HepG2 (cell line): Measurements from ENCODE around the gene ZNF524. TPM values are rescaled to one million over a fixed set of nuclear protein-coding genes. Genes with fewer than 3 reads are reported as not detected.

Experiments used
- BCL6 ChIP-seq: IDR thresholded peaks from 2 replicates; pipeline ENCODE4 v1.6.1; 2016; ENCODE audit warnings: missing genetic modification reagents, missing compliant biosample characterization
- BHLHE40 ChIP-seq: IDR thresholded peaks from 2 replicates; pipeline ENCODE4 v1.6.1; 2011; ENCODE audit warnings: low read length, improper control_type of control experiment
- CHCHD3 ChIP-seq: sonication (generic); formaldehyde crosslinking; IDR thresholded peaks from 2 replicates; pipeline ENCODE4 v1.8.0; 2022; ENCODE audit warnings: mild to moderate bottlenecking, missing genetic modification reagents, moderate library complexity
- FOXA1 ChIP-seq, 2 experiments: fragments of 450-650 bp in 1 of 2; sonication (generic) in 1 of 2; formaldehyde crosslinking in 1 of 2; IDR thresholded peaks; 2 replicates each; pipeline versions ENCODE4 v1.4.0 to v1.6.1; 2016 to 2020; ENCODE audit warnings: missing genetic modification reagents in 1 of 2
- GZF1 ChIP-seq: sonication (generic); formaldehyde crosslinking; IDR thresholded peaks from 2 replicates; pipeline ENCODE4 v1.5.1; 2020; ENCODE audit warnings: mild to moderate bottlenecking, missing genetic modification reagents
- HNRNPLL ChIP-seq: fragments of 200-400 bp; formaldehyde crosslinking; IDR thresholded peaks from 2 replicates; pipeline ENCODE4 v1.6.1; 2017; ENCODE audit warnings: mild to moderate bottlenecking, low read depth, low read length; ENCODE audit not compliant: poor library complexity, severe bottlenecking
- MBD4 ChIP-seq: IDR thresholded peaks from 2 replicates; pipeline ENCODE4 v1.6.1; 2012; ENCODE audit warnings: low read length, inconsistent platforms, borderline replicate concordance
- NR0B2 ChIP-seq: sonication (generic); formaldehyde crosslinking; IDR thresholded peaks from 2 replicates; pipeline ENCODE4 v1.4.0; 2020; ENCODE audit warnings: mild to moderate bottlenecking, missing genetic modification reagents
- SKIL ChIP-seq: sonication (generic); formaldehyde crosslinking; IDR thresholded peaks from 2 replicates; pipeline ENCODE4 v1.8.0; 2022; ENCODE audit warnings: missing genetic modification reagents, mild to moderate bottlenecking, moderate library complexity, borderline replicate concordance
- TFDP2 ChIP-seq: sonication (generic); formaldehyde crosslinking; IDR thresholded peaks from 2 replicates; pipeline ENCODE4 v1.4.0; 2020; ENCODE audit warnings: missing genetic modification reagents
- ZBTB49 ChIP-seq: sonication (generic); formaldehyde crosslinking; IDR thresholded peaks from 2 replicates; pipeline ENCODE4 v1.4.0; 2020; ENCODE audit warnings: missing genetic modification reagents, borderline replicate concordance
- ZFP36L1 ChIP-seq: sonication (generic); formaldehyde crosslinking; IDR thresholded peaks from 2 replicates; pipeline ENCODE4 v1.8.0; 2022; ENCODE audit warnings: mild to moderate bottlenecking, missing genetic modification reagents, moderate library complexity
- ZNF136 ChIP-seq: sonication (generic); formaldehyde crosslinking; IDR thresholded peaks from 2 replicates; pipeline ENCODE4 v1.8.1; 2022; ENCODE audit warnings: low read depth, mild to moderate bottlenecking, moderate library complexity, missing genetic modification reagents
- ZNF292 ChIP-seq: sonication (generic); formaldehyde crosslinking; IDR thresholded peaks from 2 replicates; pipeline ENCODE4 v1.8.1; 2022; ENCODE audit warnings: mild to moderate bottlenecking, low read depth, missing genetic modification reagents, borderline replicate concordance
- ZNF484 ChIP-seq: sonication (generic); formaldehyde crosslinking; IDR thresholded peaks from 2 replicates; pipeline ENCODE4 v1.5.1; 2020; ENCODE audit warnings: mild to moderate bottlenecking, low read depth, missing genetic modification reagents, borderline replicate concordance
- ZNF672 ChIP-seq: sonication (generic); formaldehyde crosslinking; IDR thresholded peaks from 2 replicates; pipeline ENCODE4 v1.8.1; 2022; ENCODE audit warnings: missing genetic modification reagents
- polyA plus RNA-seq, 8 experiments: library from polyadenylated mRNA; depleted of rRNA in 3 of 8; stranded (reverse) in 7 of 8; unstranded in 1 of 8; fragments of >200 nt; fragmentation: Illumina TruSeq in 4 of 8; extraction: Trizol in 4 of 8; gene quantifications; 2 replicates each; pipeline versions ENCODE4 v1.2.1 to v1.2.3, GENCODE V29; 2011 to 2016; ENCODE audit warnings: low read depth in 4 of 8, missing spikeins in 1 of 8, mixed read lengths in 1 of 8; ENCODE audit not compliant: insufficient read depth in 1 of 8
- total RNA-seq, 5 experiments: library from RNA; depleted of rRNA; stranded (reverse); fragments of >200 nt; fragmentation: Illumina TruSeq; extraction: Trizol; gene quantifications; 2 replicates each; pipeline ENCODE4 v1.2.3, GENCODE V29; 2016; ENCODE audit warnings: low read depth in 1 of 5
- TF ChIP-seq, protein P1 (sequence below), 2 experiments: fragments of 450-650 bp in 1 of 2; sonication (generic) in 1 of 2; formaldehyde crosslinking; IDR thresholded peaks; 2 replicates each; pipeline versions ENCODE4 v1.5.0 to v1.8.0; 2020 to 2022; ENCODE audit warnings: mild to moderate bottlenecking in 1 of 2, missing genetic modification reagents in 1 of 2
- TF ChIP-seq, protein P2 (sequence below): sonication (generic); formaldehyde crosslinking; IDR thresholded peaks from 2 replicates; pipeline ENCODE4 v1.5.0; 2020; ENCODE audit warnings: missing genetic modification reagents
- TF ChIP-seq, protein P3 (sequence below): sonication (generic); formaldehyde crosslinking; IDR thresholded peaks from 2 replicates; pipeline ENCODE4 v1.4.0; 2020; ENCODE audit warnings: missing genetic modification reagents, borderline replicate concordance

ZNF524 gene
- total and polyA plus RNA-seq, 2 of the 13 experiments (the other 11 are each of a cell fraction or from before 2014, with no cell fraction given): 3.2 to 4.6 TPM

- TF ChIP-seq SKIL (CRISPR knock-in tag): peak; percentile 50
- no peak for TF ChIP-seq NR0B2 (CRISPR knock-in tag)
- no peak for TF ChIP-seq CHCHD3 (CRISPR knock-in tag)
- TF ChIP-seq ZNF292: 0 out of 2 replicates have a peak, but pooled peaks have one; percentile 23
- no peak; the same call in 1 of the 2 replicates for TF ChIP-seq GZF1 (CRISPR knock-in tag)
- TF ChIP-seq ZNF136 (CRISPR knock-in tag): no peak
- no peak for TF ChIP-seq ZNF484 (CRISPR knock-in tag)
- TF ChIP-seq, protein P1, sequence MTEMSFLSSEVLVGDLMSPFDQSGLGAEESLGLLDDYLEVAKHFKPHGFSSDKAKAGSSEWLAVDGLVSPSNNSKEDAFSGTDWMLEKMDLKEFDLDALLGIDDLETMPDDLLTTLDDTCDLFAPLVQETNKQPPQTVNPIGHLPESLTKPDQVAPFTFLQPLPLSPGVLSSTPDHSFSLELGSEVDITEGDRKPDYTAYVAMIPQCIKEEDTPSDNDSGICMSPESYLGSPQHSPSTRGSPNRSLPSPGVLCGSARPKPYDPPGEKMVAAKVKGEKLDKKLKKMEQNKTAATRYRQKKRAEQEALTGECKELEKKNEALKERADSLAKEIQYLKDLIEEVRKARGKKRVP (CRISPR knock-in tag; IDR thresholded peaks at IDR 0.05): peak in 1 of 2 experiments; percentile 47; a peak in 2 of 4 replicates
- no peak for TF ChIP-seq MBD4
- TF ChIP-seq ZBTB49 (CRISPR knock-in tag): peak; percentile 79; the same call in 1 of the 2 replicates
- no peak for TF ChIP-seq HNRNPLL
- no peak for TF ChIP-seq TFDP2 (CRISPR knock-in tag)
- TF ChIP-seq BHLHE40: no peak
- no peak for TF ChIP-seq ZNF672 (CRISPR knock-in tag)
- TF ChIP-seq, protein P2, sequence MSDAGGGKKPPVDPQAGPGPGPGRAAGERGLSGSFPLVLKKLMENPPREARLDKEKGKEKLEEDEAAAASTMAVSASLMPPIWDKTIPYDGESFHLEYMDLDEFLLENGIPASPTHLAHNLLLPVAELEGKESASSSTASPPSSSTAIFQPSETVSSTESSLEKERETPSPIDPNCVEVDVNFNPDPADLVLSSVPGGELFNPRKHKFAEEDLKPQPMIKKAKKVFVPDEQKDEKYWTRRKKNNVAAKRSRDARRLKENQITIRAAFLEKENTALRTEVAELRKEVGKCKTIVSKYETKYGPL: no peak; the same call in 1 of the 2 replicates
- no peak for TF ChIP-seq FOXA1 (IDR thresholded peaks at IDR 0.05)
- peak; percentile 59; the same call in 1 of the 2 replicates for TF ChIP-seq FOXA1 (CRISPR knock-in tag; IDR thresholded peaks at IDR 0.05)
- TF ChIP-seq BCL6 (CRISPR knock-in tag): no peak
- TF ChIP-seq ZFP36L1 (CRISPR knock-in tag): no peak
- TF ChIP-seq, protein P3, sequence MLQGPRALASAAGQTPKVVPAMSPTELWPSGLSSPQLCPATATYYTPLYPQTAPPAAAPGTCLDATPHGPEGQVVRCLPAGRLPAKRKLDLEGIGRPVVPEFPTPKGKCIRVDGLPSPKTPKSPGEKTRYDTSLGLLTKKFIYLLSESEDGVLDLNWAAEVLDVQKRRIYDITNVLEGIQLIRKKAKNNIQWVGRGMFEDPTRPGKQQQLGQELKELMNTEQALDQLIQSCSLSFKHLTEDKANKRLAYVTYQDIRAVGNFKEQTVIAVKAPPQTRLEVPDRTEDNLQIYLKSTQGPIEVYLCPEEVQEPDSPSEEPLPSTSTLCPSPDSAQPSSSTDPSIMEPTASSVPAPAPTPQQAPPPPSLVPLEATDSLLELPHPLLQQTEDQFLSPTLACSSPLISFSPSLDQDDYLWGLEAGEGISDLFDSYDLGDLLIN (CRISPR knock-in tag): no peak
These were observed 18.8 kb upstream of the ZNF524 start (continued) for GRCh38 chr19:55581145-55581822.
